ENCODE measurements around the gene WRAP53. TPM values are rescaled to one million over a fixed set of nuclear protein-coding genes. Genes with fewer than 3 reads are reported as not detected.
"Not testable (repeated sequence)": the region's sequence is repeated elsewhere in the genome, so short reads cannot be mapped to it uniquely, and the experiment has no call there.

WRAP53 gene
- polyA plus RNA-seq (7.7 to 10.6 TPM (median 8.2 TPM) in 3 replicates), polyA minus RNA-seq (5.6 to 12.4 TPM (median 5.7 TPM) in 3 replicates)
- polyA plus RNA-seq (2011; ENCODE audit: low read depth): 4.2 TPM
- 5.0 and 7.1 TPM in 2 replicates for polyA plus RNA-seq (2011; cell fraction: cytosol; rRNA removed)
- 10.7 and 12.3 TPM in 2 replicates for polyA plus RNA-seq (2011; cell fraction: nucleus; rRNA removed)
- polyA plus RNA-seq (2012; ENCODE audit: low replicate concordance): 5.3 and 11.5 TPM in 2 replicates
- 11.5 TPM for polyA minus RNA-seq (2011; cell fraction: cytosol; rRNA and poly(A)+ RNA removed)
- 3.0 and 4.3 TPM in 2 replicates for polyA minus RNA-seq (2011; cell fraction: nucleus; rRNA and poly(A)+ RNA removed)

DNA sequence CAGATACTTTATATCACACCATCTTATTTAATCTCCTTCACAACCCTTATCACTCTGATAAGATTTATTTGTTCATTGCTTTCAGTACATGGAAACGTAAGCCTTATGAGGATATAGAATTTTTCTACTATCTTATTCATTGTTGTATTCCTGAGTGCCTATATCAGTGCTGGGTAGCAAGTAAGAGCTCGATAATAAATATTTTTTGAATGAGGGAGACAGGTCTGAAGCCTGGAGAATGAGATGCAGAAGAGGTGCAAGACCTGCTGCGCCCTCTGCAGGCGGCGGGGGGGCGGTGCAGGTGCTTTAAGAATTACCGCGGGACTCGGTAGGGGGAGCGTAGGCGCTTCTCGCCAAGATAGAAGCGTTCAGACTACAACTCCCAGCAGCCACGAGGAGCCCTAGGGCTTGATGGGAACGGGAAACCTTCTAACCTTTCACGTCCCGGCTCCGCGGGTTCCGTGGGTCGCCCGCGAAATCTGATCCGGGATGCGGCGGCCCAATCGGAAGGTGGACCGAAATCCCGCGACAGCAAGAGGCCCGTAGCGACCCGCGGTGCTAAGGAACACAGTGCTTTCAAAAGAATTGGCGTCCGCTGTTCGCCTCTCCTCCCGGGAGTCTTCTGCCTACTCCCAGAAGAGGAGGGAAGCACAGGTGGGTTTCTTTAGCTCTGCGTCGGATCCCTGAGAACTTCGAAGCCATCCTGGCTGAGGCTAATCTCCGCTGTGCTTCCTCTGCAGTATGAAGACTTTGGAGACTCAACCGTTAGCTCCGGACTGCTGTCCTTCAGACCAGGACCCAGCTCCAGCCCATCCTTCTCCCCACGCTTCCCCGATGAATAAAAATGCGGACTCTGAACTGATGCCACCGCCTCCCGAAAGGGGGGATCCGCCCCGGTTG, at the start of gene WRAP53:
TSS of gene WRAP53 (plus strand) at position 570 of the 900 bp plus-strand sequence. CDS start at position 742, 172 bp downstream.
- peak; percentile 83 for DNase-seq (ENCODE audit: low read depth, low spot score)
- Histone ChIP-seq H3K36me3 (ENCODE audit: control insufficient read depth in 2 of 2, extremely low read depth in 1 of 2, insufficient read depth in 2 of 2, low read length in 2 of 2) (peaks cover 7% of the 10 kb centered on the region in 2 experiments), H3K27me3 (ENCODE audit: control insufficient read depth, extremely low read depth, insufficient read depth, low read length) (no peaks in the 10 kb centered on the region), H3K27ac (ENCODE audit: control insufficient read depth, insufficient read depth, low read length) (peak within 1 kb of the TSS; percentile 97), H3K4me2 (ENCODE audit: control insufficient read depth, extremely low read depth, insufficient read depth, low read depth, low read length) (peak within 1 kb of the TSS; percentile 99), H3K9me3 (ENCODE audit: control insufficient read depth, low read depth, low read length) (no peaks in the 10 kb centered on the region), H3K4me3 (ENCODE audit: control insufficient read depth in 2 of 3, extremely low read depth in 1 of 3, insufficient read depth in 2 of 3, low read depth in 1 of 3, low read length in 3 of 3) (peak within 1 kb of the TSS; percentile 73 to 100 (median 98)), H4K20me1 (ENCODE audit: control insufficient read depth, extremely low read depth, insufficient read depth, low read length) (no peaks in the 10 kb centered on the region), H3K79me2 (ENCODE audit: control insufficient read depth, insufficient read depth, low read length) (peaks cover 46% of the 10 kb centered on the region), H3K9me1 (ENCODE audit: control insufficient read depth, extremely low read depth, insufficient read depth, low read length) (peaks cover 2% of the 10 kb centered on the region), H3K4me1 (ENCODE audit: control insufficient read depth, extremely low read depth, insufficient read depth, low read length) (peaks cover 18% of the 10 kb centered on the region), H3K9ac (ENCODE audit: control insufficient read depth, extremely low read depth, insufficient read depth, low read length) (peak within 1 kb of the TSS; percentile 100), H2AFZ (ENCODE audit: control insufficient read depth, low read length) (peak within 1 kb of the TSS; percentile 93)
- FAIRE-seq: peak; percentile 69
- TF ChIP-seq, protein P1, sequence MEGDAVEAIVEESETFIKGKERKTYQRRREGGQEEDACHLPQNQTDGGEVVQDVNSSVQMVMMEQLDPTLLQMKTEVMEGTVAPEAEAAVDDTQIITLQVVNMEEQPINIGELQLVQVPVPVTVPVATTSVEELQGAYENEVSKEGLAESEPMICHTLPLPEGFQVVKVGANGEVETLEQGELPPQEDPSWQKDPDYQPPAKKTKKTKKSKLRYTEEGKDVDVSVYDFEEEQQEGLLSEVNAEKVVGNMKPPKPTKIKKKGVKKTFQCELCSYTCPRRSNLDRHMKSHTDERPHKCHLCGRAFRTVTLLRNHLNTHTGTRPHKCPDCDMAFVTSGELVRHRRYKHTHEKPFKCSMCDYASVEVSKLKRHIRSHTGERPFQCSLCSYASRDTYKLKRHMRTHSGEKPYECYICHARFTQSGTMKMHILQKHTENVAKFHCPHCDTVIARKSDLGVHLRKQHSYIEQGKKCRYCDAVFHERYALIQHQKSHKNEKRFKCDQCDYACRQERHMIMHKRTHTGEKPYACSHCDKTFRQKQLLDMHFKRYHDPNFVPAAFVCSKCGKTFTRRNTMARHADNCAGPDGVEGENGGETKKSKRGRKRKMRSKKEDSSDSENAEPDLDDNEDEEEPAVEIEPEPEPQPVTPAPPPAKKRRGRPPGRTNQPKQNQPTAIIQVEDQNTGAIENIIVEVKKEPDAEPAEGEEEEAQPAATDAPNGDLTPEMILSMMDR (optimal IDR thresholded peaks at IDR 0.05 in 1 of 3, IDR thresholded peaks at IDR 0.05 in 1 of 3, conservative IDR thresholded peaks at IDR 0.05 in 1 of 3; ENCODE audit: extremely low read depth in 1 of 3, insufficient read depth in 2 of 3, low read length in 3 of 3): peak; percentile 85 to 95 (median 91)
- no peak for TF ChIP-seq EZH2 (IDR thresholded peaks at IDR 0.05; ENCODE audit: low read length)
- dilution Hi-C loops (cut with MboI; ENCODE audit: extremely low pct_ligation_motif_present, low sequenced_read_pairs): no loop called here

DNA sequence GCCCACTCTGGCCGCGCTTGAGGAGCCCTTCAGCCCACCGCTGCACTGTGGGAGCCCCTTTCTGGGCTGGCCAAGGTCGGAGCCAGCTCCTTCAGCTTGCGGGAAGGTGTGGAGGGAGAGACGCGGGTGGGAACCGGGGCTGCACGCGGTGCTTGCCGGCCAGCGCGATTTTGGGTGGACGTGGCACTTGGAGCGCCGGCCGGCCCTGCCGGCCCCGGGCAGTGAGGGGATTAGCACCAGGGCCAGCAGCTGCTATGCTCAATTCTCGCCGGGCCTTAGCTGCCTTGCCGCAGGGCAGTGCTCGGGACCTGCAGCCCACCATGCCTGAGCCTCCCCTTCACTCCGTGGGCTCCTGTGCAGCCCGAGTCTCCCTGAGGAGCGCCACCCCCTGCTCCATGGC, 47.5 kb upstream of the WRAP53 start:
- Histone ChIP-seq H3K9me3 (ENCODE audit: control insufficient read depth, low read depth, low read length) (no peaks in the 10 kb centered on the region), H3K27ac (ENCODE audit: control insufficient read depth, insufficient read depth, low read length) (no peak overlapping the region), H3K9ac (ENCODE audit: control insufficient read depth, extremely low read depth, insufficient read depth, low read length) (no peak overlapping the region), H2AFZ (ENCODE audit: control insufficient read depth, low read length) (no peak overlapping the region), H3K79me2 (ENCODE audit: control insufficient read depth, insufficient read depth, low read length) (no peaks in the 10 kb centered on the region), H3K9me1 (ENCODE audit: control insufficient read depth, extremely low read depth, insufficient read depth, low read length) (no peaks in the 10 kb centered on the region), H3K4me1 (ENCODE audit: control insufficient read depth, extremely low read depth, insufficient read depth, low read length) (no peaks in the 10 kb centered on the region), H3K4me3 (ENCODE audit: control insufficient read depth in 2 of 3, extremely low read depth in 1 of 3, insufficient read depth in 2 of 3, low read depth in 1 of 3, low read length in 3 of 3) (no peak overlapping the region), H3K36me3 (ENCODE audit: control insufficient read depth in 2 of 2, extremely low read depth in 1 of 2, insufficient read depth in 2 of 2, low read length in 2 of 2) (no peaks in the 10 kb centered on the region), H3K4me2 (ENCODE audit: control insufficient read depth, extremely low read depth, insufficient read depth, low read depth, low read length) (no peak overlapping the region), H3K27me3 (ENCODE audit: control insufficient read depth, extremely low read depth, insufficient read depth, low read length) (no peaks in the 10 kb centered on the region), H4K20me1 (ENCODE audit: control insufficient read depth, extremely low read depth, insufficient read depth, low read length) (no peaks in the 10 kb centered on the region)
- FAIRE-seq (no peak), DNase-seq (ENCODE audit: low read depth, low spot score) (no peak)
- dilution Hi-C loops (cut with MboI; ENCODE audit: extremely low pct_ligation_motif_present, low sequenced_read_pairs): no loop called here
- no peak for TF ChIP-seq EZH2 (IDR thresholded peaks at IDR 0.05; ENCODE audit: low read length)
- TF ChIP-seq, protein P1 (optimal IDR thresholded peaks at IDR 0.05 in 1 of 3, IDR thresholded peaks at IDR 0.05 in 1 of 3, conservative IDR thresholded peaks at IDR 0.05 in 1 of 3; ENCODE audit: extremely low read depth in 1 of 3, insufficient read depth in 2 of 3, low read length in 3 of 3): no peak

DNA sequence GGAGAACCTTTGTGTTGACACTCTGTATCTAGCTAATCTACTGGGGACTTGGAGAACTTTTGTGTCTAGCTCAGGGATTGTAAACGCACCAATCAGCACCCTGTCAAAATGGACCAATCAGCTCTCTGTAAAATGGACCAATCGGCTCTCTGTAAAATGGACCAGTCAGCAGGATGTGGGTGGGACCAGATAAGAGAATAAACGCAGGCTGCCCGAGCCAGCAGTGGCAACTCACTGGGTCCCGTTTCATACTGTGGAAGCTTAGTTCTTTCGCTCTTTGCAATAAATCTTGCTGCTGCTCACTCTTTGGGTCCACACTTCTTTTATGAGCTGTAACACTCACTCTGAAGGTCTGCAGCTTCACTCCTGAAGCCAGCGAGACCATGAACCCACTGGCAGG, 46.6 kb upstream of the WRAP53 start:
- H3K79me2 ChIP-seq (ENCODE audit: control insufficient read depth, insufficient read depth, low read length); H2AFZ ChIP-seq (ENCODE audit: control insufficient read depth, low read length); H3K4me3 ChIP-seq (ENCODE audit: control insufficient read depth in 2 of 3, extremely low read depth in 1 of 3, insufficient read depth in 2 of 3, low read depth in 1 of 3, low read length in 3 of 3); DNase-seq (ENCODE audit: low read depth, low spot score); H3K27me3 ChIP-seq (ENCODE audit: control insufficient read depth, extremely low read depth, insufficient read depth, low read length); H3K9ac ChIP-seq (ENCODE audit: control insufficient read depth, extremely low read depth, insufficient read depth, low read length); H3K4me2 ChIP-seq (ENCODE audit: control insufficient read depth, extremely low read depth, insufficient read depth, low read depth, low read length); H3K9me3 ChIP-seq (ENCODE audit: control insufficient read depth, low read depth, low read length); dilution Hi-C loops (cut with MboI; ENCODE audit: extremely low pct_ligation_motif_present, low sequenced_read_pairs); H3K36me3 ChIP-seq (ENCODE audit: control insufficient read depth in 2 of 2, extremely low read depth in 1 of 2, insufficient read depth in 2 of 2, low read length in 2 of 2); FAIRE-seq; H3K27ac ChIP-seq (ENCODE audit: control insufficient read depth, insufficient read depth, low read length); H3K9me1 ChIP-seq (ENCODE audit: control insufficient read depth, extremely low read depth, insufficient read depth, low read length); H4K20me1 ChIP-seq (ENCODE audit: control insufficient read depth, extremely low read depth, insufficient read depth, low read length); H3K4me1 ChIP-seq (ENCODE audit: control insufficient read depth, extremely low read depth, insufficient read depth, low read length): not testable (repeated sequence)
